K562 (cell line): ENCODE data around the gene GNAL. TPM values are rescaled to one million over a fixed set of nuclear protein-coding genes. Genes with fewer than 3 reads are reported as not detected.

Experiments used
- BHLHE40 ChIP-seq: IDR thresholded peaks from 2 replicates; pipeline ENCODE4 v1.6.1; 2011; ENCODE audit warnings: low read length, improper control_type of control experiment
- HNRNPK ChIP-seq: fragments of 200-400 bp; formaldehyde crosslinking; IDR thresholded peaks from one replicate; pipeline ENCODE4 v1.6.1; 2018; ENCODE audit warnings: mild to moderate bottlenecking, low read depth, low read length; ENCODE audit not compliant: poor library complexity, severe bottlenecking
- MBD2 ChIP-seq: sonication (generic); IDR thresholded peaks from 2 replicates; pipeline ENCODE4 v1.6.1; 2016; ENCODE audit warnings: low read depth, borderline replicate concordance
- ZNF277 ChIP-seq: fragments of 250-450 bp; sonication (Bioruptor Pico); IDR thresholded peaks from 2 replicates; pipeline ENCODE4 v1.8.0; 2022; ENCODE audit warnings: inconsistent platforms, mild to moderate bottlenecking, moderate library complexity, borderline replicate concordance
- ZNF408 ChIP-seq: fragments of 250-450 bp; sonication (Bioruptor Pico); IDR thresholded peaks from 2 replicates; pipeline ENCODE4 v1.4.0; 2020; ENCODE audit warnings: low read depth, mild to moderate bottlenecking, moderate library complexity
- polyA plus RNA-seq, 8 experiments: library from polyadenylated mRNA; depleted of rRNA in 4 of 8; stranded (reverse) in 5 of 8; unstranded in 3 of 8; fragments of >200 nt; fragmentation: Nextera tagmentation in 2 of 8; fragmentation: Illumina TruSeq in 1 of 8; extraction: Ambion mirVana in 2 of 8; extraction: Trizol in 1 of 8; gene quantifications; 2 replicates each; pipeline versions ENCODE4 v1.2.1 to v1.2.3, GENCODE V29; 2011 to 2014; ENCODE audit warnings: inconsistent platforms in 1 of 8, missing spikeins in 1 of 8
- total RNA-seq, 7 experiments: library from RNA; depleted of rRNA in 6 of 7; stranded (reverse); fragments of >200 nt in 6 of 7; fragmentation: Illumina TruSeq in 2 of 7; extraction: Trizol in 2 of 7; gene quantifications; 2 replicates each; pipeline versions ENCODE4 v1.2.1 to v1.2.3, GENCODE V29; 2011 to 2021; ENCODE audit warnings: low replicate concordance in 1 of 7
- TF ChIP-seq, protein P1 (sequence below): sonication (generic); formaldehyde crosslinking; IDR thresholded peaks from 2 replicates; pipeline ENCODE4 v1.5.0; 2020; ENCODE audit warnings: missing genetic modification reagents
- TF ChIP-seq, protein P2 (sequence below), 2 experiments: fragments of 450-650 bp in 1 of 2; sonication (generic) in 1 of 2; formaldehyde crosslinking in 1 of 2; IDR thresholded peaks in 1 of 2; conservative IDR thresholded peaks in 1 of 2; 2 replicates each; pipeline versions ENCODE4 v1.6.1 to v1.8.1; 2016 to 2023; ENCODE audit warnings: mild to moderate bottlenecking in 2 of 2, moderate library complexity in 2 of 2, inconsistent platforms in 1 of 2, missing genetic modification reagents in 1 of 2

The GNAL gene
- total and polyA plus RNA-seq, 9 of the 15 experiments (the other 6 are each of a cell fraction or from before 2014, with no cell fraction given): under 0.01 to 0.10 (median 0.01) TPM; not detected in 5

- TF ChIP-seq, protein P1, sequence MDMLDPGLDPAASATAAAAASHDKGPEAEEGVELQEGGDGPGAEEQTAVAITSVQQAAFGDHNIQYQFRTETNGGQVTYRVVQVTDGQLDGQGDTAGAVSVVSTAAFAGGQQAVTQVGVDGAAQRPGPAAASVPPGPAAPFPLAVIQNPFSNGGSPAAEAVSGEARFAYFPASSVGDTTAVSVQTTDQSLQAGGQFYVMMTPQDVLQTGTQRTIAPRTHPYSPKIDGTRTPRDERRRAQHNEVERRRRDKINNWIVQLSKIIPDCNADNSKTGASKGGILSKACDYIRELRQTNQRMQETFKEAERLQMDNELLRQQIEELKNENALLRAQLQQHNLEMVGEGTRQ (CRISPR knock-in tag): peak; percentile 26; the same call in 1 of the 2 replicates
- TF ChIP-seq HNRNPK: no peak
- no peak for TF ChIP-seq ZNF408 (CRISPR knock-in tag)
- no peak for TF ChIP-seq ZNF277 (CRISPR knock-in tag)
- peak; percentile 36; the same call in 1 of the 2 replicates for TF ChIP-seq BHLHE40
- TF ChIP-seq, protein P2, sequence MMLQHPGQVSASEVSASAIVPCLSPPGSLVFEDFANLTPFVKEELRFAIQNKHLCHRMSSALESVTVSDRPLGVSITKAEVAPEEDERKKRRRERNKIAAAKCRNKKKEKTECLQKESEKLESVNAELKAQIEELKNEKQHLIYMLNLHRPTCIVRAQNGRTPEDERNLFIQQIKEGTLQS (IDR thresholded peaks at IDR 0.05): peak; percentile 55
- TF ChIP-seq, protein P2 (CRISPR knock-in tag; conservative IDR thresholded peaks at IDR 0.05): no peak
- TF ChIP-seq MBD2: no peak
Observed at GRCh38 chr18:11676867-11677266, 12.2 kb upstream of the GNAL start (continued).
